IPS-20b (cell line): ENCODE results near the gene C5AR1.
"Not testable (repeated sequence)": the region's sequence is repeated elsewhere in the genome, so short reads cannot be mapped to it uniquely, and the experiment has no call there.

Experiments
- H3K27ac ChIP-seq: one replicate; pipeline ENCODE4 v1.5.1; 2013; ENCODE audit warnings: low read length
- H3K27me3 ChIP-seq: 2 replicates; pipeline ENCODE4 v1.6.1; 2013; ENCODE audit warnings: mild to moderate bottlenecking, low read length, inconsistent platforms; ENCODE audit not compliant: insufficient read depth
- H3K36me3 ChIP-seq: 2 replicates; pipeline ENCODE4 v1.6.1; 2013; ENCODE audit warnings: low read depth, mild to moderate bottlenecking, inconsistent platforms, low read length, moderate library complexity; ENCODE audit not compliant: insufficient read depth
- H3K4me1 ChIP-seq: 2 replicates; pipeline ENCODE4 v1.6.1; 2013; ENCODE audit warnings: mild to moderate bottlenecking, control low read depth, inconsistent platforms, low read length, moderate library complexity; ENCODE audit not compliant: insufficient read depth
- H3K4me3 ChIP-seq: 2 replicates; pipeline ENCODE4 v1.5.1; 2013; ENCODE audit warnings: mild to moderate bottlenecking, low read length, inconsistent platforms
- H3K9ac ChIP-seq: 2 replicates; pipeline ENCODE4 v1.6.1; 2013; ENCODE audit warnings: low read depth, mild to moderate bottlenecking, inconsistent platforms, low read length, moderate library complexity
- H3K9me3 ChIP-seq: 2 replicates; pipeline ENCODE4 v1.6.1; 2013; ENCODE audit warnings: mild to moderate bottlenecking, low read depth, low read length, inconsistent platforms; ENCODE audit not compliant: insufficient read depth

The C5AR1 gene

DNA sequence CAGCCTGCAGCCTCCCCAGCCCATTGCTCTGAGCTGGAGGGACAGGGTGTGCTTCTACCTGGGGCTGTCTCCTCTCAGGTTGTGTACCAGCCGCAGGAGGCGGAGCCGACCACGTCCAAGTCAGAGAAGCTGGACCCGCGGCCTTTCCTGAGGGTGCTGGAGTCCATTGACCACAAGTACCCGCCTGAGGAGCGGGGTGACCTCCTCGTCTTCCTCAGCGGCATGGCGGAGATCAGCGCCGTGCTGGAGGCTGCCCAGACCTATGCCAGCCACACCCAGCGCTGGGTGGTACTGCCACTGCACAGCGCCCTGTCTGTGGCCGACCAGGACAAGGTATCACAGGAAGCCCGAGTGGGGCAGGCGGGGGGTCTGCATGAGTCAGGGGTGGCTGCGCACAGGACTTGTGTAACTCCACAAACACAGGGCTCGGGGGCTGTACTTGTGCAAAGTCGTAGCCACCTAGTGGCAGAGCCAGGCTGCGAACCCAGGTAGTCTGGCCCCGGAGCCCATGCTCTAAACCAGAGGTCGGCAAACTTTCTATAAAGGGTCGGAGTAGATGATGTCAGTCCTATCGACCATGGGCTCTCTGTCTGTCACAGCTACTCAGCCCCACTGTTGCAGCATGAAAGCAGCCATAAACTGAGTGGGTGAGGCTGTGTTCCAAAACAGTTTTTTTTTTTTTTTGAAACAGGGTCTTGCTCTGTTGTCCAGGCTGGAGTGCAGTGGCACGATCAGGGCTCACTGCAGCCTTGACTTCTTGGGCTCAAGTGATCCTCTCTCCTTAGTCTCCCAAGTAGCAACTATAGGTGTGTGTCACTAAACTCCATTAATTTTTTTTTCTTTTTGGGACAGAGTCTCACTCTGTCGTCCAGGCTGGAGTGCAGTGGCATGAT lies 48.4 kb downstream of the C5AR1 start:
- no peak overlapping the region for H3K9ac ChIP-seq
- no peak overlapping the region for H3K4me3 ChIP-seq
- H3K36me3 ChIP-seq = peaks cover 96% of the 10 kb centered on the region

DNA sequence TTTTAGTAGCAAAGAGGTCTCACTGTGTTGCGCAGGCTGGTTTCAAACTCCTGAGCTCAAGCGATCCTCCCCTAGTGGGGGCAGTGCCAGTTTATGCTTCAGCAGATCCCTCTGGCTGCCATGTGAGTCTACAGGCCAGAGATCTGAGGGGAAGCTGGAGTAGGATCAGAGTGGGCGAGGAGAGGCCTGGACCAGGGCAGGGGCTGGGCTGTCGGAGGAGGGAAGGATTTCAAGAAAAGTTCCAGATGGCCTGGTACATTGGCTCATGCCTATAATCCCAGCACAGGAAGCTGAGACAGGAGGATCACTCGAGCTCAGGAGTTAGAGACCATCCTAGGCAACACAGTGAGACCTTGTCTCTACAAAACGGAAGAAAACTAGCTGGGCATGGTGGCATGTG lies 49.3 kb downstream of the C5AR1 start:
- no peaks in the 10 kb centered on the region for H3K27me3 ChIP-seq
- H3K9me3 ChIP-seq = no peaks in the 10 kb centered on the region
- H3K27ac ChIP-seq = no peak overlapping the region
- H3K36me3 ChIP-seq = peaks cover 96% of the 10 kb centered on the region
- no peak overlapping the region for H3K9ac ChIP-seq
- H3K4me3 ChIP-seq = no peak overlapping the region
- no peaks in the 10 kb centered on the region for H3K4me1 ChIP-seq

More for the DNA sequence above, 48.4 kb downstream of the C5AR1 start:
- Histone ChIP-seq H3K27me3 (no peaks in the 10 kb centered on the region), H3K9me3 (no peaks in the 10 kb centered on the region), H3K4me1 (no peaks in the 10 kb centered on the region), H3K27ac (no peak overlapping the region)

DNA sequence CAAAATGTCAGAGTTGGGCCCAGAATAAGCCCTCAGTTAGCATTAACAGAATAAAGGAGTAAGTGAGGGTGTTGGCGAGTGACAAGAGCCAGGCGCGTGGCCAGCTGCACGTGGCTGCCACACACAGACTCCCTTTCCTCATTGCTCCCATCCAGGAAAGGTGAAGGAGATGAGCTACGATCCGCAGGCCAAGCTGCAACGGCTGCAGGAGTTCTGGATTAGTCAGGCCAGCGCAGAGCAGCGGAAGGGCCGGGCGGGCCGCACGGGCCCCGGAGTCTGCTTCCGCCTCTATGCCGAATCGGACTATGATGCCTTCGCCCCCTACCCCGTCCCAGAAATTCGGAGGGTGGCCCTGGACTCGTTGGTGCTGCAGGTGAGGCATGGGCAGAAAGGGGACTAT lies 52.7 kb downstream of the C5AR1 start:
- H3K4me3 ChIP-seq = no peak overlapping the region
- H3K9ac ChIP-seq = no peak overlapping the region
- no peaks in the 10 kb centered on the region for H3K27me3 ChIP-seq
- no peak overlapping the region for H3K27ac ChIP-seq
- H3K4me1 ChIP-seq = no peaks in the 10 kb centered on the region
- no peaks in the 10 kb centered on the region for H3K9me3 ChIP-seq
- peaks cover 88% of the 10 kb centered on the region for H3K36me3 ChIP-seq

DNA sequence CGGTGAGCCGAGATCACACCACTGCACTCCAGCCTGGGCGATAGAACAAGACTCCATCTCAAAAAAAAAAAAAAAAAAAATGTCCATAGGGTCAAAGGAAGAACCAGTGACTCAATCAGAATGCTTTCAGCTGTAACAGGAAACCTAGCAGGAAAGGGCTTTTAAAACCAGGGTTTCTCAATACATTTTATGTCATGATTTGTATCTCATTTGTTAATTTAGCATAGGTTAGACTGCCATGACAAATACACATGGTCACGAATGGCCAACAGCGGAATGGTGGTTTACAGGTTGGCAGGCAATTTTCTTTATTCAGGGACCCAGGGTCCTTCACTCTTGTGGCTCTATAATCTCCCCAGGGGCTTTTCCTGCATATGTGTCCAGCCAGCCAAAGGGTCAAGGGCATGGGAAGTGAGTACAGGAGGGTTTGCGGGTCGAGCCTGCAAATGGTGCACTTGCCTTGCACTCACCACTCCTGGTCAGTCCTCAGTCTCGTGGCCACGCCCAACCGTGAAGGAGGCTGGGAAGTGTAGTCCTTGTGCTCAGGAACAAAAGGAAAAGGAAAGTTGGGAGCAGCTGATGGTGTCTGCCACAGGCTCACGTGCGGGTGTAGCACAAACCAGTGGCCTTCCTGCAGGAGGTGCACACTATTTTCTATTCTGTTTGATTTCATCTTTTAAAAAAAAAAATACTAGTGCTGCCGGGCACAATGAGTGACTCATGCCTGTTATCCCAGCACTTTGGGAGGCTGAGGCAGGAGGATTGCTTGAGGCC lies 54.3 kb downstream of the C5AR1 start:
- Histone ChIP-seq H3K27me3 (no peaks in the 10 kb centered on the region), H3K27ac (no peak overlapping the region), H3K9ac (no peak overlapping the region), H3K4me3 (no peak overlapping the region), H3K4me1 (no peaks in the 10 kb centered on the region), H3K36me3 (peaks cover 79% of the 10 kb centered on the region), H3K9me3 (no peaks in the 10 kb centered on the region)

DNA sequence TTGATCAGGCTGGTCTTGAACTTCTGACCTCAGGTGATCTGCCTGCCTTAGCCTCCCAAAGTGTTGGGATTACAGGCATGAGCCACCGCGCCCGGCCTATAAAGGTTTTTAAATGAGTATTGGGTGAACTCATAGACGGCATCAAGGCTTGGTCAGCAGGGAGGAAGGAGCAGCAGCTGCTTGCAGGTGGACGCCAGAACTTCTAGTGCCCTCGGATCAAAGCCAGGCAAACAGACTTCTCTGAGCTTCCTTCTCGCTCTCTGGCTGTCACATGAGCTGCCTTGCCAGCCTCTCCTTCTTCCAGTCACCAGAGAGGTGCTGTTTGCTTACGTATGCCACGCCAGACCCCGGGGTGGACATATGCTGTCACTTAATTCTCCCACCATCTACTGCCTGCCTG lies 55.8 kb downstream of the C5AR1 start:
- H3K9ac ChIP-seq, H3K9me3 ChIP-seq, H3K4me1 ChIP-seq, H3K27ac ChIP-seq, H3K4me3 ChIP-seq, H3K27me3 ChIP-seq: not testable (repeated sequence)
- peaks cover 79% of the 10 kb centered on the region for H3K36me3 ChIP-seq

DNA sequence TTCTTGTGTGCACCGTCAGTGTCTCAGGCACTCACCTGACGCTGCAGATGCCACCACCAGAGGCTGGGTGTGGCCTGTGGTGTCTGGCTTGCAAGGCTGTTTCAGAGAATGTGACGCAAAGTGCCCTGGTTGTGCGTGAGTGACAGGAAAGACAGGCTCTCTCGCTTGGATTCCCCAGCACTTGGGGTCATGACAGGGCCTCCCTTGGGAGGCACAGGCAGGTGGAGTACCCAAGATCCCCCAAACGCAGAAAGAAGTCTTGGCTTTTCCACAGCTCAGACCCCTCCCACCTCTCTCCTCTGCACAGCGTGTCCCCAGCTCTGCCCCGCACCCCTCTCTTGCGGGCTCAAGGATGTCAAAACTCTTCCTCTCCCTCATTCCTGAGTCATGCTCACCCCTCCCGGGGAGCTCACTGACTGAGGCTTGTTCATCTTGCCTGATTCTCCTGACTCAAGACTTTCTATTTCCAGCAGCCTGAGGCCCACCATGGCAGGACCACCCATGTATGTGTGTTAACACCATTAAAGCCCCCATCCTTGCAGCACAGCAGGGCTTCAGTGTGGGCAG lies 60.5 kb downstream of the C5AR1 start:
- Histone ChIP-seq H3K27ac (no peak overlapping the region), H3K4me1 (no peaks in the 10 kb centered on the region), H3K36me3 (peaks cover 80% of the 10 kb centered on the region), H3K4me3 (no peak overlapping the region), H3K9ac (no peak overlapping the region), H3K9me3 (no peaks in the 10 kb centered on the region), H3K27me3 (no peaks in the 10 kb centered on the region)

DNA sequence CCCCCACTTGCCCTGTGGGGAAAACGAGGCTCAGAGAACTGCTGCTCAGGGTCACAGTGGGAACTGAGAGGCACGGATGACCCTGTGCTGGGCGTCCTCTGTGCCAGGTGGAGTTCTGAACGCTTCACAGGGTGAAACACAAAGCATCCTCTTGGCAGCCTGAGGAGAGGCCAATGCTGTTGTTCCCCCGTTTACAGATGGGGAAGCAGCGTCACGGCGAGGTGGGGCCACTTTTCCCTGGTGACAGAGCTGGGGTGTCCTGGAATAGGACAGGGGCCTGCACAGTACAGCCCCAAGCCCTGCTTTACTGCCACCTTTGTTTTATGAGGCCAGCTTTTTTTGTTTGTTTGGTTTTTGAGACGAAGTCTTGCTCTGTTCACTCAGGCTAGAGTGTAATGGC lies 61.6 kb downstream of the C5AR1 start:
- Histone ChIP-seq H3K4me1 (no peaks in the 10 kb centered on the region), H3K27ac (no peak overlapping the region), H3K9ac (no peak overlapping the region), H3K36me3 (peaks cover 82% of the 10 kb centered on the region), H3K9me3 (no peaks in the 10 kb centered on the region), H3K4me3 (no peak overlapping the region), H3K27me3 (no peaks in the 10 kb centered on the region)
